ENCODE results near the gene ID3. TPM values are rescaled to one million over a fixed set of nuclear protein-coding genes. Genes with fewer than 3 reads are reported as not detected.

Gene ID3
- total RNA-seq, 1 donor from 2014 or later, result 205 TPM

DNA sequence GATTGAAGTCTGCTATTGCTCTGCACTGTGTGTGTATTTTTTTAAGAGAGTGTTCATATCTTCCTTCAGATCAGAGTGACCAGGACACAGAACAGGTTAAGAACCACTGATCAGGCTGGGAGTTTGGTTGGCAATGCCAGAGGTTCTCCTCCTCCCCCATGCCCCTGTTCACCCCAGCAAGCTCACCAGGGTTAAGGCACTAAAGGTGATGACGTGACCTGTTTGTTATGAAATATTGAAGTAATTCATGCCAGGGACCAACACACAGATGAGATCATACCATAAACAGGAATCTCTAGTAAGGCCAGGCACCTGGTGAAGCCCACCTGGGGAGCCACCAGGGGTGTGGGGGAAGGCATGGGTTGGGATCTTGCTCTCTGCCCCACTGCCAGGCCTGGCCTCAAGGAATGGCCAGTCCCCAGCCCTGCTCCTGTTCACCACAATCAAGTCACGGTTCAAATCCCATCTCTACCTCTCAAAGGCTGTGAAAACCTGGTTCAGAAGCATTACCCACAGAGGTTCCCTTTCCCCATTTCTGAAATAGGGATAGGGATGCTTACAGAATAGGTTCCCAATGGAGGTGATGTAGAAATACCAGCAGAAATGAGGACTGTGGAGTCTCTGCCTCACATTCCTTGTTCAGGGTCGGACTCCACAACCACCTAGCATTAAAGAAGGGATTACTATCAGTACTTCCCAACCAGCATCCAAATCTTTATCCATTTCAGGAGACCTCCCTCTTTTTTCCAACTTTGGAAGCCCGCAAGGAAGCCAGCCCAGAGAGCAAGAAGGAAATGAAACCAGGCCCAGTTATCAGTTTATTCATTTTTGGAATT, 2.4 kb downstream of the ID3 start:
- Mint-ChIP-seq H3K4me3 (peak overlapping the region; percentile 87), H3K27me3 (no peaks in the 10 kb centered on the region), H3K4me1 (peaks cover 68% of the 10 kb centered on the region), H3K27ac (peak overlapping the region; percentile 95), H3K9me3 (no peaks in the 10 kb centered on the region), H3K36me3 (ENCODE audit: low read depth) (peaks cover 24% of the 10 kb centered on the region)
- intact Hi-C loops (cut with micrococcal nuclease), result loop anchor here (10.0 kb wide), 1 partner anchor 168 kb away; no protein-coding TSS in a partner anchor
- CTCF ChIA-PET, result interaction anchor here (1.2 to 31.5 kb wide), 9 partner anchors 8 to 79 kb away, joined by 3 to 872 read pairs (median 8); no protein-coding TSS in a partner anchor
- POLR2A ChIA-PET, result interaction anchor here (0.6 to 36.4 kb wide), 9 partner anchors 8 to 170 kb away, joined by 3 to 1151 read pairs (median 110); no protein-coding TSS in a partner anchor
- ATAC-seq (ENCODE audit: low read depth) (no peak), DNase-seq (no peak)
- no peak for TF ChIP-seq CTCF (IDR thresholded peaks at IDR 0.05)

DNA sequence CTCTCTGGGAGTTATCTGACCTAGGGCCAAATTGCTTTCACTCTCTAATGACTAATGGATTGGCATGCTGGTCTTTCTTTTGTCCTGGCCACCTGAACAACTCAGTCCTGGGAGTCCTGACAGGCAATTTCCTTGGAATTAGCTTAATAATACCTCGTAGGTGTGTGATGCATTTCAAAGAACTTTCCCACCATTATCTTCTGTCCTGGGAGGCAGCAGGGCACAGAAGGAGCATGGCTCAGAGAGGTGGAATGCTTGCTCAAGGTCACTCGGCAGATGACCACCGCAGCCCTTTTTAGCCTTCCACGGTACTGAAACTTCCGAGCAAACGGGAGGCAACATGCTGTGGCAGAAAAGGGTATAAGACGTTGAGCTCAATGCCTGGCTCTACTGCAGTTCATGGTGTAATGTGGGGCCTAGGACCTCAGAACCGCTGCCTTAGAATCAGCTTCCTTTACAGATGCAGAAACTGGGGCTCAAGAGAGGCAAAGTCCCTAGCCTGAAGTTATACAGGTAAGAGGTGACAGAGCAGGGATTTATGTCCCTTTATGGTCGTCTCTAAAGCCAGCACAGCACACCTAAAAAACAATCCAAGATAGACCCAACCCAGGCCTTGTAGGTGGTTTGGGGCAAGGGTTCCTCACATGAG, 3.2 kb downstream of the ID3 start:
- DNase-seq (no peak), ATAC-seq (ENCODE audit: low read depth) (no peak)
- intact Hi-C loops (cut with micrococcal nuclease), result loop anchor here (2.0 to 10.0 kb wide), 2 partner anchors 79 to 169 kb away; no protein-coding TSS in a partner anchor
- Mint-ChIP-seq H3K4me3 (peak overlapping the region; percentile 87), H3K9me3 (no peaks in the 10 kb centered on the region), H3K36me3 (ENCODE audit: low read depth) (peaks cover 24% of the 10 kb centered on the region), H3K27me3 (no peaks in the 10 kb centered on the region), H3K4me1 (peaks cover 64% of the 10 kb centered on the region), H3K27ac (peak overlapping the region; percentile 95)
- ChIA-PET POLR2A (interaction anchor here (0.6 to 36.4 kb wide), 8 partner anchors 11 to 171 kb away, joined by 3 to 1151 read pairs (median 148); partner anchors contain the start of gene RPL11), CTCF (interaction anchor here (1.2 to 31.5 kb wide), 9 partner anchors 10 to 79 kb away, joined by 3 to 872 read pairs (median 8); no protein-coding TSS in a partner anchor)
- no peak for TF ChIP-seq CTCF (IDR thresholded peaks at IDR 0.05)

DNA sequence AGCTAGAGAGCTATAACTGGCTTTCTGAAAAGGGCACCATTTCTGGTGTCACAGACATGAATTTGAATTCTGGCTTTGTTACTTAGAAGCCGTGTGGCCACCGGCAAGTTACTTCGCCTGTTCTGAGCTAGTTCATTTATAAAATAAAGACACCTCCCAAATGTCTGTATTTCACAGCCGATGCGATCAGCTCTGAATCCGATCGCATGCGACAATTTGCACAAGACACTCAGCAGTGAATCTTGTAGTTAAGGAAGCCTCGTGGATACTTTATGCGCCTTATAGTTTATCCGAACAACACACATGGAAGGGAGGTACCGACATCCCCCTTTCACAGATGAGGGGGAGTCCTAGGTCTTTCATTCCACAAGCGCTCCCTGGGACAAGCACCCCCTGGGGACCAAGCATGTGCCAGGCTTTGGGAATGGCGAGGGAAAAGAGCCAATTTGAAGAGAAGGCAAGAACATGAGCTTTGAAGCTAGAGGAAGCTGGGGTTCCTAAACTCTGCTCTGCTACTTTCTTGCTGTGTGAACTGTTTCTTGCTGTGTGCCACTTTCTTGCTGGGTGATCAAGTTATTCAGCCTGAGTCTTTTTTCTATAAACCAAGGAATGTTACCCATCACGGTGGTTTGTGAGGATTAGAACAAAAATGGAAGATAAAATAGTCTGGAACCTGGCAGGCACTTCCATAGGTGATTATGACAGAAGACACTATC, 3.9 kb downstream of the ID3 start:
- Mint-ChIP-seq H3K4me1 (peaks cover 61% of the 10 kb centered on the region), H3K27me3 (no peaks in the 10 kb centered on the region), H3K4me3 (peak overlapping the region; percentile 87), H3K9me3 (no peaks in the 10 kb centered on the region), H3K27ac (peak overlapping the region; percentile 95), H3K36me3 (ENCODE audit: low read depth) (peaks cover 24% of the 10 kb centered on the region)
- ChIA-PET POLR2A (interaction anchor here (0.5 to 36.4 kb wide), 18 partner anchors 10 to 355 kb away, joined by 3 to 1151 read pairs (median 5); partner anchors contain the start of genes ASAP3, E2F2, ELOA and HNRNPR), CTCF (interaction anchor here (0.8 to 31.5 kb wide), 17 partner anchors 10 to 80 kb away, joined by 3 to 872 read pairs (median 5); no protein-coding TSS in a partner anchor)
- intact Hi-C loops (cut with micrococcal nuclease), result loop anchor here (2.0 to 10.0 kb wide), 2 partner anchors 79 to 169 kb away; no protein-coding TSS in a partner anchor
- DNase-seq (no peak), ATAC-seq (ENCODE audit: low read depth) (no peak)
- TF ChIP-seq CTCF (IDR thresholded peaks at IDR 0.05), result no peak

GRCh38 chr1:23554481-23555269, 4.6 kb downstream of the ID3 start:
- POLR2A ChIA-PET, result interaction anchor here (0.5 to 36.4 kb wide), 19 partner anchors 9 to 355 kb away, joined by 3 to 1151 read pairs (median 5); partner anchors contain the start of genes ASAP3, E2F2, ELOA and HNRNPR
- DNase-seq (peak; percentile 76), ATAC-seq (ENCODE audit: low read depth) (peak; percentile 66)
- Mint-ChIP-seq H3K4me3 (peak overlapping the region; percentile 92), H3K4me1 (peaks cover 57% of the 10 kb centered on the region), H3K27me3 (no peaks in the 10 kb centered on the region), H3K36me3 (ENCODE audit: low read depth) (peaks cover 24% of the 10 kb centered on the region), H3K9me3 (no peaks in the 10 kb centered on the region), H3K27ac (peak overlapping the region; percentile 96)
- CTCF ChIA-PET, result interaction anchor here (0.8 to 31.5 kb wide), 15 partner anchors 10 to 81 kb away, joined by 3 to 872 read pairs (median 5); no protein-coding TSS in a partner anchor
- intact Hi-C loops (cut with micrococcal nuclease), result loop anchor here (1.0 to 10.0 kb wide), 3 partner anchors 65 to 170 kb away; no protein-coding TSS in a partner anchor
- TF ChIP-seq CTCF (IDR thresholded peaks at IDR 0.05), result no peak

Data from activated B cell treated with CpG ODN at 0.5 μM for 24 hours (primary cell).